Hepatocyte (in vitro differentiated cells): Measurements from ENCODE around the gene GNPTAB. TPM values are rescaled to one million over a fixed set of nuclear protein-coding genes. Genes with fewer than 3 reads are reported as not detected.

Experiments
- DNase-seq: peaks from one replicate; pipeline ENCODE4 v3.0.0-alpha.2; 2016; ENCODE audit warnings: low spot score
- H2AFZ ChIP-seq: fragments of 200-600 bp; sonication (generic); 2 replicates; pipeline ENCODE4 v1.6.0; 2016; ENCODE audit warnings: antibody characterized with exemption, mild to moderate bottlenecking
- H3K27ac ChIP-seq: fragments of 200-600 bp; sonication (generic); 2 replicates; pipeline ENCODE4 v1.5.1; 2016; ENCODE audit warnings: mild to moderate bottlenecking
- H3K27me3 ChIP-seq: fragments of 200-600 bp; sonication (generic); 2 replicates; pipeline ENCODE4 v1.6.1; 2016
- H3K36me3 ChIP-seq: fragments of 200-600 bp; sonication (generic); replicated peaks from 2 replicates; pipeline ENCODE4 v1.5.1; 2016; ENCODE audit warnings: low read depth; ENCODE audit not compliant: insufficient read depth
- H3K4me1 ChIP-seq: fragments of 200-600 bp; sonication (generic); 2 replicates; pipeline ENCODE4 v1.5.1; 2016; ENCODE audit warnings: mild to moderate bottlenecking, moderate library complexity; ENCODE audit not compliant: insufficient read depth
- H3K4me2 ChIP-seq: fragments of 200-600 bp; sonication (generic); 2 replicates; pipeline ENCODE4 v1.6.0; 2016
- H3K4me3 ChIP-seq: fragments of 200-600 bp; sonication (generic); 2 replicates; pipeline ENCODE4 v1.5.1; 2016; ENCODE audit warnings: mild to moderate bottlenecking
- H3K79me2 ChIP-seq: fragments of 200-600 bp; sonication (generic); 2 replicates; pipeline ENCODE4 v1.6.0; 2017; ENCODE audit warnings: mild to moderate bottlenecking
- H3K9me2 ChIP-seq: fragments of 200-600 bp; sonication (generic); replicated peaks from 2 replicates; pipeline ENCODE4 v1.6.0; 2017; ENCODE audit warnings: mild to moderate bottlenecking; ENCODE audit not compliant: insufficient read depth
- H3K9me3 ChIP-seq: fragments of 200-600 bp; sonication (generic); 2 replicates; pipeline ENCODE4 v1.5.1; 2016; ENCODE audit warnings: low read depth, mild to moderate bottlenecking
- H4K20me1 ChIP-seq: fragments of 200-600 bp; sonication (generic); 2 replicates; pipeline ENCODE4 v1.6.0; 2016; ENCODE audit warnings: mild to moderate bottlenecking; ENCODE audit not compliant: insufficient read depth, poor library complexity, severe bottlenecking
- CTCF ChIP-seq: fragments of 200-600 bp; sonication (generic); IDR thresholded peaks from 2 replicates; pipeline ENCODE4 v1.5.1; 2016; ENCODE audit warnings: antibody characterized with exemption, mild to moderate bottlenecking; ENCODE audit not compliant: poor library complexity
- EZH2 ChIP-seq: fragments of 200-600 bp; sonication (generic); IDR thresholded peaks from 2 replicates; pipeline ENCODE4 v1.6.1; 2016; ENCODE audit warnings: antibody characterized with exemption, mild to moderate bottlenecking, borderline replicate concordance
- EZH2phosphoT487 ChIP-seq: fragments of 200-600 bp; sonication (generic); IDR thresholded peaks from one replicate; pipeline ENCODE4 v1.6.1; 2018; ENCODE audit warnings: antibody characterized with exemption, mild to moderate bottlenecking, low read depth, moderate library complexity; ENCODE audit not compliant: unreplicated experiment, severe bottlenecking
- WGBS: methylation state at CpG from one replicate; pipeline ENCODE4 v1.1.6; 2016; ENCODE audit warnings: low lambda C conversion rate; ENCODE audit errors: missing lambda C conversion rate; 5-methylcytosine and 5-hydroxymethylcytosine counted together
- polyA plus RNA-seq: library from polyadenylated mRNA; unstranded; fragments of >200 nt; fragmentation: Nextera tagmentation; extraction: Ambion mirVana; gene quantifications from 2 replicates; pipeline ENCODE4 v1.2.1, GENCODE V29; 2016
- total RNA-seq: library from RNA; depleted of rRNA; stranded (reverse); fragments of >200 nt; gene quantifications from 2 replicates; pipeline ENCODE4 v1.2.3, GENCODE V29; 2014

The GNPTAB gene
- total and polyA plus RNA-seq, 2 experiments from 2014 or later: 13.8 to 21.6 TPM

- Histone ChIP-seq H3K36me3 (no peaks in the 10 kb centered on the region), H3K9me2 (no peaks in the 10 kb centered on the region), H3K9me3 (no peaks in the 10 kb centered on the region), H3K27me3 (no peaks in the 10 kb centered on the region), H3K79me2 (no peaks in the 10 kb centered on the region), H3K27ac (no peak overlapping the region), H3K4me1 (no peaks in the 10 kb centered on the region), H3K4me2 (no peak overlapping the region), H4K20me1 (no peaks in the 10 kb centered on the region), H2AFZ (no peak overlapping the region), H3K4me3 (no peak overlapping the region)
- DNase-seq: peak; percentile 74
- TF ChIP-seq EZH2 (no peak), CTCF (peak; percentile 93), EZH2phosphoT487 (no peak)
- WGBS: 55% methylated on average over 2 of the region's 2 CpGs
Observed at GRCh38 chr12:101773650-101774162, 57.1 kb downstream of the GNPTAB start.

- TF ChIP-seq EZH2phosphoT487 (no peak), EZH2 (no peak), CTCF (no peak)
- Histone ChIP-seq H3K4me1 (peaks cover 3% of the 10 kb centered on the region), H3K9me2 (no peaks in the 10 kb centered on the region), H3K4me3 (no peak overlapping the region), H3K4me2 (no peak overlapping the region), H2AFZ (no peak overlapping the region), H4K20me1 (no peaks in the 10 kb centered on the region), H3K27me3 (no peaks in the 10 kb centered on the region), H3K79me2 (no peaks in the 10 kb centered on the region), H3K36me3 (peaks cover 3% of the 10 kb centered on the region), H3K9me3 (no peaks in the 10 kb centered on the region), H3K27ac (no peak overlapping the region)
- DNase-seq: no peak
- 81% methylated on average over 5 of the region's 5 CpGs for WGBS
Observed at GRCh38 chr12:101772012-101772775, 58.6 kb downstream of the GNPTAB start.

GRCh38 chr12:101769865-101770264, 60.9 kb downstream of the GNPTAB start:
- H3K27ac ChIP-seq: no peak overlapping the region
- WGBS: 83% methylated on average over 5 of the region's 5 CpGs
- no peak overlapping the region for H3K4me3 ChIP-seq
- DNase-seq: no peak
- peaks cover 3% of the 10 kb centered on the region for H3K4me1 ChIP-seq
- H4K20me1 ChIP-seq: no peaks in the 10 kb centered on the region
- no peak overlapping the region for H2AFZ ChIP-seq
- TF ChIP-seq CTCF (no peak), EZH2 (no peak), EZH2phosphoT487 (no peak)
- no peaks in the 10 kb centered on the region for H3K79me2 ChIP-seq
- no peaks in the 10 kb centered on the region for H3K9me2 ChIP-seq
- no peaks in the 10 kb centered on the region for H3K9me3 ChIP-seq
- H3K27me3 ChIP-seq: no peaks in the 10 kb centered on the region
- H3K36me3 ChIP-seq: peaks cover 3% of the 10 kb centered on the region
- no peak overlapping the region for H3K4me2 ChIP-seq
